ENCODE data around the gene C19orf33.
"Not testable (repeated sequence)": the region's sequence is repeated elsewhere in the genome, so short reads cannot be mapped to it uniquely, and the experiment has no call there.

The C19orf33 gene

DNA sequence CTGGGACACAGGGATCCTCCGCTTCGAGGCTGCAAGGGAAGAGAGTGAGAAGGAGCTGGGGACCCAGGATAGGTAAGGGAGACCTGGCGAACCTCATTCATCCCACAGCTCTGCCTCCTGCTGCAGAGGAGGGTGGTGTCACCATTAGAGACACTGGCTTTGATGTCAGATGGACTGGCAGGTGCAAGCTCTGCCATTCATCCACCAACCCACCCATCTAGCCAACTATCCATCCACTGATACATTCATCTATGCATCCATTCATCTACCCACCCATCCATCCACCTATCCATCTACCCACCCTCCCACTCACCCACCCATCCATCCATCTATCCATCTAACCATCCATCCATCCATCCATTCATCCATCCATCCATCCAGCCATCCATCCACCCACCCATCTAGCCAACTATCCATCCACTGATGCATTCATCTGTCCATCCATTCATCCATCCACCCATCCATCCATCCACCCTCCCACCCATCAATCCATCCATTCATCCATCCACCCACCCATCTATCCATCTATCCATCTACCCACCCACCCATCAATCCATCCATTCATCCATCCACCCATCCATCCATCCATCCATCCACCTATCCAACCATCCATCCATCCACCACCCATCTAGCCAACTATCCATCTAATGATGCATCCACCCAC is 5.7 kb downstream of the C19orf33 start:
- DNase-seq, result no peak

DNA sequence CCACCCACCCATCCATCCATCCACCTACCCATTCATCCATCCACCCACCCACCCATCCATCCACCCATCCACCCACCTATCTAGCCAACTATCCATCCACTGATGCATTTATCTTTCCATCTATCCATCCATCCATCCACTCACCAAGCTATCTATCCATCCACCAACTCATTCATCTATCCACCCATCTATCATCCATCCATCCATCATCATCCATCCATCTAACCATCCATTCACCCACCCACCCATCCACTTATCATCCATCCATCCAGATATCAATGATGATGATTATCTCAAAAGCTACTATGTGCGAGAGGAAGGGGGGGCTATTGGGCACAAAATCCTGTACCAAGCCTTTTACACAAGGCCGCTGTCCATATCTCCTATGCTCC is 6.2 kb downstream of the C19orf33 start:
- no peak for DNase-seq

DNA sequence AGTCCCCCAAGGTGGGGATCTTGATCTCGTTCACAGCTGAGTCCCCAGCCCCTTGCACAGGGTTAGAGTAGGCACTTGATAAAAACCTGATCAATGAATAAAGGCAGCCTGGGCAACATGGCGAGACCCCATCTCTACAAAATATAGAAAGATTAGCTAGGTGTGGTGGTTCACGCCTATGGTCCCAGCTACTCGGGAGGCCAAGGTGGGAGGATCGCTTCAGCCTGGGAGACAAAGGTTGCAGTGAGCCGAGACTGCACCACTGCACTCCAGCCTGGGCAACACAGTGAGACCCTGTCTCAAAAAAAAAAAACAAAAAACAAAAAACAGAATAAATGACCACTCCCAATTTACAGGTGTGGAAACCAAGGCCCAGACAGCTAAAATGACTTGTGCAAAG is 6.9 kb downstream of the C19orf33 start:
- no peak for DNase-seq

DNA sequence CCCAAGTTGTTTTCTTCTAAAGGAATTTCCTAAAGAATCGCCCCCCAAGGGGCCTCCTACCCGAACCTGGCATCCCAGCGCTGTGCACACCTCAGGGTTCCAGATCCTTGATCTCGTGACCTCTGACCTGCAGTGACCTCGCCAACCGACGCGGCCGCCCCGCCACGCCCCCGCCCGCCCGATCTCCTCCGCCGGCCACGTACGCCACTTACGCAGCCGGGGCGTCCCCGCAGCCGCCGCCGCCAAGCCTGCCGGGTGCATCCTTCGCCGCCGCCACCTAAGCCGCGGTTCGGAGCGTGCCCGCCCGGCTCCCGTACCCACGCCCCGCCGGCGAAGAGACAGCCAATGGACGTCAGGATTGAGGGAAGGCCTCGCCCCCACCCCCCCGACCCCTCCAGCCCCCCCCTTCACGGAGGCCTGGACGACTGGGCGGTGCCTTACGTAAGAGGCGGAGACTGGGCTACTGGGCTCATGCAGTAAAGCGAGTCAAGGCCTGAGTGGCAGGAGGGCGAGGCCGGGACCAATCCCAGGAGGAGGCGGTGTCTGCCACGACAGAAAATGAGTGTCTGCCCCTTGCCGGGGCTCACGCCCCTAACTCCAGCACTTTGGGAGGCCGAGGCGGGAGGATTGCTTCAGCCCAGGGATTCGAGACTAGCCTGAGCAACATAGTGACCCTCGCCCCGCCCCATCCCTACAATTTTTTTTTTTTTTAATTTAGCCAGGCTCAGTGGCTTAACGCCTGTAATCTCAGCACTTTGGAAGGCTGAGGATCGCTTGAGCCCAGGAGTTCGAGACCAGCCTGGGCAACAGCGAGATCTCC is 11.8 kb downstream of the C19orf33 start, which contains the start of gene YIF1B:
Gene YIF1B, minus strand, starts transcription at position 291 of the 820 bp plus-strand sequence. Its CDS starts 30 bp downstream, at position 261.
- DNase-seq, result peak; percentile 97 to 98

DNA sequence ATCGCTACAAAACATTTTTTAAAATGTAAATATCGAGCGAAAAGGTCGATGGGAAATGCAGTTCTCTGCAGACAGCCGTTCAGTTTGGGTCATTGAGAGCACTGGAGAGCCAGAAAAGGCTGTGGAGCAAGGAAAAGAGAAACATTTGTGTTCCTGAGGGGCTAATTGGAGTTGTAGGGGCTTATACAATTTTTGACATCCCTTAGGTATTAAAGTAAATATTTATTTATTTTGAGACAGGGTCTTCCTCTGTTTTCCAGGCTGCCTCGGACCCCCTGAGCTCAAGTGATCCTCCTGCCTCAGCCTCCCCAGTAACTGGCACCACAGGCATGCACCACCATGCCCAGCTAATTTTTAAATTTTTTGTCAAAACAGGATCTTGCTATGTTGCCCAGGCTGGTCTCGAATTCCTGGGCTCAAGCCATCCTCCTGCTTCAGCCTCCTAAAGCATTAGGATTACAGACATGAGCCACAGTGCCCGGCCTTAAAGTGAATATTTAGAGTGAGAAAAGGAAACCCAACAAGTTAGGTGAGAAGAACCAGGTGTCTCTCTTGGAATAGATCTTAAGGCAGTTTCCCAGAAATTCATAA is 12.5 kb downstream of the C19orf33 start:
- no peak for DNase-seq

DNA sequence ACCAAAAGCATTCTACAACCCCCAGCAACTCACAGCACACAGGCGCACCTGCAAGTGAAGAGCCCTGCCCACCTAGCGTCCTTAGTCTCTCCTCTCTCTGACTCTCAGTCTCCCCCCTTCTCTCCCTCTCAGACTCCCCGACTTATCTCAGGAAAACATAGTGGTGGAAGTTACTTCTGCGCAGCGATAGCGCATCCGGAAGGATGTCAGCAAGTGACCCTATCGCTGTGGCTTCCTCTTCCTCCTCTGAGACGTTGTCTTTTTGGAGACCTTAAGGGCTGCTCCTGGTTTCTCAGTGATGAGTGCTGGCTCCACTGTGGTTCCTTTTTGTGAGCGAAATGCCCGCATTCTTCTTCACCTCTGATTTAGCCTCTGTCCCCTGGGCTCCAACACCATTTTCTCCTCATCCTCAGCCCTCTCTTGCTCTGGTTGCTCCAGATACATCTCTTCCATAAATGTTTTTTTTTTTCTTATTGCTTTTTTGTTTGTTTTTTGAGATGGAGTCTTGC is 13.1 kb downstream of the C19orf33 start:
- DNase-seq, result peak; percentile 67 to 69

DNA sequence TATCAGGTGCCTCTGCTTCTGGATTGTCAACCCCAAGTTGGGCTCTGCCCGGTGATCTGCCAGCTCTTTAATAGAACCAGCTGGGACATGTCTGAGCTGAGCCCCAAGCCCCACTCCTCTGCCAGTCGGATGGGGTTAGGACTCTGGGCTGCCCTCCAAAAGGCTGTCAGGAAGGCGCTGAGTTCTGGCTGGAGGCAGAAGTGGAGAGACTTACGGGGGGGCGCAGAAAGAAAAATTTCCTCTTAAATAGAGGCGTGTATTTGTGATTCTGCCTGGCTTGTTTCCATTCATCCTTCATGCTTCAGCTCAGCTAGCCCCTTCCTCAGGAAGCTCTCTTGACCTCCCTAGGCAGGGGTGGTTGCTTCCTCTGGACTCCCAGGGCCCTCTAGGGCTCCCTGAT is 14.6 kb downstream of the C19orf33 start:
- no peak for DNase-seq

DNA sequence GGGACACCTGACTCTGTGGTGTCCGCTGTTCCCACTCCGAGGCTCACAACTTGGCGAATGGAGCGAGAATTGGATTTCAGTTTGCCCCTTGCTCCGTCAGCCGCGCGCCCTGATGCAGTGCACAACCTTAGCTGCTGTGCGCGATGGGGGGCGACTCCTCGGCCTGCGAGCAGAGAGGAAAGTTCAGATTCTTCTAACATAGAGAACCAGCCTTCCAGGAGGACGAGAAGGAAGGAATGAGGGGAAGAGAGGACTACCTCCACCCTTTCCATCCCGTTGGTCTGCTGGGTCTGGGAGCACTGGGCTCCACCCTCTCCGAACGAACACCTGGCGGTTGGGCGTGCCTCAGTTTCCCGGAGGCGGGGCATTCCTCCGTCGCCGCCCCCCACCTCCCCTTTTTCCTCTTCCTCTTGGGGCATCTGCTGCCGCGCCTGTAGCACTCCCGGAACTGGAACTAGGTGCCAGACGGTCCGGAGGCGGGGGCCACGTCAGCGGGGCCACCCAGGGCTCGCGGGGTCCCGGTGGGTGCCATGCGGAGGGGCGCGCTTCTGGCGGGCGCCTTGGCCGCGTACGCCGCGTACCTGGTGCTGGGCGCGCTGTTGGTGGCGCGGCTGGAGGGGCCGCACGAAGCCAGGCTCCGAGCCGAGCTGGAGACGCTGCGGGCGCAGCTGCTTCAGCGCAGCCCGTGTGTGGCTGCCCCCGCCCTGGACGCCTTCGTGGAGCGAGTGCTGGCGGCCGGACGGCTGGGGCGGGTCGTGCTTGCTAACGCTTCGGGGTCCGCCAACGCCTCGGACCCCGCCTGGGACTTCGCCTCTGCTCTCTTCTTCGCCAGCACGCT is 15.6 kb downstream of the C19orf33 start, which contains the start of gene KCNK6:
Gene KCNK6, plus strand, starts transcription at position 425 of the 838 bp plus-strand sequence. Its CDS starts 106 bp downstream, at position 531.
- DNase-seq, result peak; percentile 47 to 65

DNA sequence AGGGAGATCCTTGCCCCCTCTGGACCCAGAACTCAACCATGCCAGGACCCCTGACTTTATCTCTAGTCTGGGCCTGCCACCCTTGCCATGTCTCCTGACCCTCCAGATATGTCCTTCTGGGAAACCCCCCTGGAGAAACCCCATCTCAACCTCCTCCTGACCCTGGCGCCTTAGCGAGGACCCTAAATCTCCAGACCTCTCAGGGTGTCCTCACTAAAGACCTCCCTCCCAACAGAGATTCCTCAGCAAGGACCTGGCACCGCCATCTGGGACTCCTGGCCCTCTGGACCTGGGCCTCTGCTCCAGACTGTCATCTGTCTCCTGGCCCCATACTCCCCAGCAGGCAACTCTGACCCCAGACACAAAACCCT is 16.9 kb downstream of the C19orf33 start:
- DNase-seq, result no peak

DNA sequence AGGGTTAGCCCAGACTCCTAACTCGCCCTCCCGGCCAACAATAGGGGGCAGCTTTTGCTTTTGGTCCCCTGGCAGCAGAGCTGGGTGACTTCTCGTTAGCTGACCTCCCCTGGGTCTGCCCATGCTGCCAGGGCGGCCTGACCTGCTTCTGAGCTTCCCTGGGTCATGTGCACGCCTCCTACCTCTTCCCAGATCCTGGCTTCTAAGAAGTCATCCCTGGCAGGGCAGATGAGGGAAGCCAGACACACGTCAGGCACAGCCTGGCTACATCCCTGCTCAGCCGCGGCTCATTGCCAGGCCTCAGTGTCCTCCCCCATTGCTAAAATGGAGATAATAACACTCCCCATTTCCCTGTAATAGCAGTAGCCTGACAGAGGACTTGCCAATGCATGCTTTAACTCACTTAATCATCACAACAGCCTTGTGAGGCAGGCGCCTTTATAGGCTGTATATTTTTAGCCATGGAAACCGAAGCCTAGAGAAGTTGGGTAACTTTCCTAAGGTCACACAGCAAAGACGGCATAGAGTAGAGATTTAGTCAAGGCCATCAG is 17.7 kb downstream of the C19orf33 start:
- DNase-seq, result peak; percentile 42 to 43

DNA sequence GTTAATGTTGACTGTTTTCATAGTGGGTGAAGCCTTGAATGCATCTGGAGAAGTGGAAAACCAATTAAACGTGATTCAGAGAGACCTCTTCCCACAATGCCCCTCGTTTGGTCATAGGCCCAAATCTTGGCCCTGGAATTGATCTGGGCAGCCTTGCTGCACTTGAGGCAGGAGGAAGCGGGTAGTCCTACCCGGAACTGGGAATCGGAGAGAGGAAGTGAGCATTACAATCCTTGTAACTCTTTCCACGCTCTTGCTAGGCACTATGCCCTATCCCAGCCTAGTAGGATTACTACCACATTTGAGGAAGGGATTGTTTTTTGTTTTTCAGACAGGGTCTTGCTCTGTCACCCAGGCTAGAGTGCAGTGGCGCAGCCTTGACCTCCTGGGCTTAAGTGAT is 19.2 kb downstream of the C19orf33 start:
- DNase-seq, result peak; percentile 54 to 56

DNA sequence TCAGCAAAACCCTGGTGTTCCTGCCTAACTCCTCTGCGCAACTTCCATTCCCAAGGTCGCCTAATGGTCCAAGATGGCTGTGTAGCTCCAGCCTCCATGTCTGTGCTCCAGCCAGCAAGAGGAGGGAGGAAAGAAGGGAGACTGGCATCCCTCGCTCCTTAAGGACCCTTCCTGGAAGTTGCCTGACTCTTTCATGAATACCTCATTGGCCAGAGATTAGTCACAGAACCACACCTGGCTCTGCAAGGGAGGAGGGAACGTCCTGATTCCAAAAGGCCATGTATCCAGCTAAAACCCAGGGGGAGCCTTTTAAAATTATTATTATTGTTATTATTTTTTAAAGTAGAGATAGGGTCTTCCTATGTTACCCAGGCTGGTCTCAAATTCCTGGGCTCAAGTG is 20.4 kb downstream of the C19orf33 start:
- DNase-seq, result no peak

DNA sequence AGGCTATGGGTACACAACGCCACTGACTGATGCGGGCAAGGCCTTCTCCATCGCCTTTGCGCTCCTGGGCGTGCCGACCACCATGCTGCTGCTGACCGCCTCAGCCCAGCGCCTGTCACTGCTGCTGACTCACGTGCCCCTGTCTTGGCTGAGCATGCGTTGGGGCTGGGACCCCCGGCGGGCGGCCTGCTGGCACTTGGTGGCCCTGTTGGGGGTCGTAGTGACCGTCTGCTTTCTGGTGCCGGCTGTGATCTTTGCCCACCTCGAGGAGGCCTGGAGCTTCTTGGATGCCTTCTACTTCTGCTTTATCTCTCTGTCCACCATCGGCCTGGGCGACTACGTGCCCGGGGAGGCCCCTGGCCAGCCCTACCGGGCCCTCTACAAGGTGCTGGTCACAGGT is 22.5 kb downstream of the C19orf33 start:
- DNase-seq, result no peak

DNA sequence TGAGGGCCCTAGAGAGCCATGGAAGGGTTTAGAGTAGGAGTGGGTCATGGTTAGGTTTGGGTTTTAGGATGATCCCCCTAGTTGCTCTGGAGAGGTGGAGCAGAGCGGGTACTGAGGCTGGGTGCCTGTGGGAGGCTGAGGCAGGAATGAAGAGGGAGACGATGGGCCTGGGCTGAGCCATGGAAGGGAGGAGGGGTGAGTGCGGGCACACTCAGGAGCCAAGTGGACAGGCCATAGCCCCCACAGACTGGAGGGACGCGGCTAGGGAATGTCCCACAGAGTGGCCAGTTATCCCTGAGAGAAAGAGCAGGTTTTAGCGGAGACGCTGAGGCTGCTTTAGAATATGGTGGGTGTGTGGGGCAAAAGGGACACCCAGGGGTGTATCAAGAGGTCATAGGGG is 25.6 kb downstream of the C19orf33 start:
- DNase-seq, result no peak

DNA sequence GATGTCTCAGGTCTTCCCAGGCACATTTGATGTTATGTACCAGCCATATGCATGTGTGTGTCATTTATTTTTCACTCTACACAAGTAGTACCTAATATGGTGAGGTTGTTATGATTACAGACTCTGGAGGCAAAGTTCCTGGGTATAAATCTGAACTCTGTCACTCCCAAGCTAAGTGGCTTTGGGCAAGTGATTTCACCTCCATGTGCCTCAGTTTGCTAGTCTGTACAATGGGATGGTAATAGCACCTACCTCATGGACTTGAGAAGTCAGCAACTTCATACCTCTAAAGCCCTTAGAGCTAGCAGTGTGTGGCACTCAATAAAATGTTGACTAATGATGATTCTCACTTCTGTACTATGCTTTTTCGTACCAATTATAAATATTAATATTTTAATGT is 27.7 kb downstream of the C19orf33 start:
- DNase-seq, result no peak

DNA sequence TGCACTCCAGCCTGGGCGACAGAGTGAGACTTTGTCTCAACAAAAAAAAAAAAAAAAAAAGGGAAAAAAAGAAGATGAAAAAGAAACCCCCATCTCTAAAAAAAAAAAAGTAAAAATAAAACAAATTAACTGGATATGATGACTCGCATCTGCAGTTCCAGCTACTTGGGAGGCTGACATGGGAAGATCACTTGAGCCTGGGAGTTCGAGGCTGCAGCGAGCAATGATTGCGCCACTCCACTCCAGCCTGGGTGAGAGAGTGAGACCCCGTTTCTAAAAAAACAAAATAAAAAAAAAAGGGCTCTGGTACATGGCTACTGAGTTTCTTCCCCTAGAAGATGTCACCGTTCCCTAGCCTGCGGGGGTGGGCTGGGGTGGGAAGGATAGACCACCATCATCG is 29.2 kb downstream of the C19orf33 start:
- no peak for DNase-seq

DNA sequence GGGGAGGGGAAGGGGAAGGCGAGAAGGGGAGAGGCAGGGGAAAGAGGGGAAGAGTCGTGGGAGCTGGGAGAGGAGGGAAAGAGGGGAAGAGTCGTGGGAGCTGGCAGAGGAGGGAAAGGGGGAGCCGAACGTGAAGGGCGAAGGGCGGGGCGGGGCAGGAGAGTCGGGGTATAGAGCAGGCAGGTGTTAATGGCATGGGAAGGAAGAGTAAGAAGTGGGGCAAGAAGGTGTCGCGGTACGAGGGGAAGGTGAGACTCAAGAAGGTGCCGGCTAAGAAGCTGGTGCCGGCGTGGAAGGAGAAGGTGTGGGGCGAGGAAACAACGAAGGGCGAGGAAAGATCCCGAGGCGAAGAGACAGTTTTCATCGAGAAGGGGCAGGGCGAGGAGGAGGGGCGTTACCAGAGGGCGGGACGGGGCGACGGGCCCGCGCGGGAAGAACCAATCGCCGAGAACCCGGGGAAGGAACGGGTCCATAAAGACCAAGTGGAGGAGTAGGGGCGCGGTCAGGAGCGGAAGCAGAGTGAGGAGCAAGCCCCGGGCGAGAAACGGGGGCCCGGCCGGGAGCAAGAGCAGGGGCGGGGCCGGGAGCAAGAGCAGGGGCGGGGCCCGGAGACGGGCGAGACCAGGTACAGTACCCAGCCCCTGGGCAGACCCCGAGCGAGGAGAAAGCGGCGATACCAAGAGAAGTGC is 32.0 kb downstream of the C19orf33 start:
- DNase-seq, result peak; percentile 97

DNA sequence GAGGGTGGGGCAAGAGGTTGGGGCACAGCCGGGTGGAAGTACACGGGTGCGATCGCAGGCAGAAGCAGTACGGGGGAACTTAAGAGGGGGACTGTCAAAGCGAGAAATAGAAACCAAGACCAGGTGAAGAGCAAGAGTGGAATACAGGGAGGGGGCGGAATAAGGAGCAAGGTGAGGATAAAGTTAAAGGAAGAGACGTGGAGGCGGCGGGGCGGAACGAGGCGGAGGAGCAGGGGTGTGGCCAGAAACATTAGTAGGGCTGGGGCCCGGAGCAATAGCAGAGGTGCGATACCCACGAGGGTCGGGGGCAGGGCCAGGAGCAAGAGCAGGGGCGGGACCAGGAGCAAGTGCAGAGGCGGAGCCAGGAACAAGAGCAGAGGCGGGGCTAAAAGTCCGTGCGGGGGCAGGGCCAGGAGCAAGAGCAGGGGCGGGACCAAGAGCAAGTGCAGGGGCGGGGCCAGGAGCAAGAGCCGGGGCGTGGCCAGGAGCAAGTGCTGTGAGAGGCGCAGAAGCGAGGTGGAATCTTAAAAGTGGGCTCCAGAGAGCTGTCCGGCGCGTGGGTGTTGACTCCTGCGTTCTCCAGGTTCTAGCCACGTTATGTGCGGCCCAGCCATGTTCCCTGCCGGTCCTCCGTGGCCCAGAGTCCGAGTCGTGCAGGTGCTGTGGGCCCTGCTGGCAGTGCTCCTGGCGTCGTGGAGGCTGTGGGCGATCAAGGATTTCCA is 32.7 kb downstream of the C19orf33 start:
- peak; percentile 98 to 99 for DNase-seq

DNA sequence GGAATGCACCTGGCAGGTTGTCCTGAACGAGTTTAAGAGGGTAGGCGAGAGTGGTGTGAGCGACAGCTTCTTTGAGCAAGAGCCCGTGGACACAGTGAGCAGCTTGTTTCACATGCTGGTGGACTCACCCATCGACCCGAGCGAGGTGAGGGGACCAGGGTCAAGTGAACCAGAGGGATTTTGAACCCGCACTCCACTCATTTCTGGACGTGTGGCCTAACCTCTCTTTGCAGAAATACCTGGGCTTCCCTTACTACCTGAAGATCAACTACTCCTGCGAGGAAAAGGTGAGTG is 33.3 kb downstream of the C19orf33 start:
- no peak for DNase-seq

DNA sequence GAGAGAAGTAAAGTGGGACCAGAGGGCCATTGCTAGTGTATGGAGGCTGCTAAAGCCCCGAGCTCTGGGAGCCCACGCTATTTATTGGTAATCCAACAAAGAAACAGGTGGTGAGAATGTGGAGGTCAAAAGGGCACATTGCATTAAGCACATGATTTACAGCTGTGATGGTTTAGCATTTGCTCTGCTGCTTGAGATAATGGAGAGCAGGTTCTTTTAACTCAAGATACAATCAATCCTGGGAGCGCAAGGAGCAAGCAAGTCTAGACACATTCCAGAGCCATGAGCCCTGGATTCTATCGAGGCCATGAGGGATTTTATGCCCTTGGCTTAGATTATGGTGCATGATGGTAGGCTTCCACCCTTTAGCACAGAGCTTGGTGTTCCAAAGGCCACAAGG is 35.0 kb downstream of the C19orf33 start:
- not testable (repeated sequence) for DNase-seq

DNA sequence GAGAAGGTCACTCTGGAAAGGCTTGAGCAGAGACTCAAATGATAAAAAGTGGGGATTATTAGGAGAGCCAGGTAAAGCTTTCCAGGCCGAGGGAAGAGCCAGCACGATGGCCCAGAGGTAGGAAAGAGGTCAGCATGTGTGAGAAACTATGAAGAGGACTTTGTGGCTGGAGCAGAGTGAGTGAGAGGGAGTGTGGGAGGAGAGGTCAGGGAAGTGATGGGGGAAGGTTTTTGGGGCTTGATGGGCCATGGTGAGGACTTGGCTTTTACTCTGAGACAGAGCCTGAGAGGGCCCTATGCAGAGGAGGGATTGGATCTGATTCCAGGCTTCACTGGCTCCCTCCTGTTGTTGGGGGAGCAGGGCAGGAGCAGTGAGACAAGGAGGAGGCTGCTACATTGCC is 36.9 kb downstream of the C19orf33 start:
- no peak for DNase-seq
